HG03439 (cell line): ENCODE results near the gene SMPDL3B.
"Not testable (repeated sequence)": the region's sequence is repeated elsewhere in the genome, so short reads cannot be mapped to it uniquely, and the experiment has no call there.

Experiments used
- ATAC-seq: cut with Tn5 transposase; IDR thresholded peaks from one replicate; pipeline ENCODE4 v1.9.1; 2021; ENCODE audit warnings: mild to moderate bottlenecking, moderate library complexity; ENCODE audit not compliant: unreplicated experiment

The SMPDL3B gene

DNA sequence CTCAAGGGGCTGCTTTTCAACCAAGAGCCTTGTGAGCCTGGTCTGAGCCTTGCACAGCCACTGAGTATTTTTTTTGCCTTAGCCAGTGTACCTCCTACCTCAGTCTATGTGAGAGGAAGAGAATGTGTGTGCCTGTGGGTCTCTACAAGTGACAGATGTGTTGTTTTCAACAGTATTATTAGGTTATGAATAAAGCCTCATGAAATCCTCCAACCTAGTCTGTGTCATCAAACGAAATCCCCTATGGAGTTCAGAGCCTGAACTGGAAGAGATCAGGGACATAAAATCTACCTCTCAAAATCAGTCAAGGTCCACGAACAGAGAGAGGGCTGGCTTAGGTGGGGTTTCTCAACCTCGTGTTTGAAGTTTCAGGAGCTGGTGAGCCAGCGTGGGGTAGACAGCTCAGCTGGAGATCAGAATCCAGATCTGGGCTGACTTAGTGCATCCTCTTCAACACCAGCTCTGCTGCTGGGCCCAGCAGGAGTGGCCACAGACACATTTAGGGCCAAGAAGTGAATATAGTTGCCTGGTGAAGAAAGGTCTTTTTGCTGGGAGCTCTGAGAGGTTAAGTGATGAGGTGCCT lies 33.2 kb downstream of the SMPDL3B start:
- ATAC-seq = no peak

DNA sequence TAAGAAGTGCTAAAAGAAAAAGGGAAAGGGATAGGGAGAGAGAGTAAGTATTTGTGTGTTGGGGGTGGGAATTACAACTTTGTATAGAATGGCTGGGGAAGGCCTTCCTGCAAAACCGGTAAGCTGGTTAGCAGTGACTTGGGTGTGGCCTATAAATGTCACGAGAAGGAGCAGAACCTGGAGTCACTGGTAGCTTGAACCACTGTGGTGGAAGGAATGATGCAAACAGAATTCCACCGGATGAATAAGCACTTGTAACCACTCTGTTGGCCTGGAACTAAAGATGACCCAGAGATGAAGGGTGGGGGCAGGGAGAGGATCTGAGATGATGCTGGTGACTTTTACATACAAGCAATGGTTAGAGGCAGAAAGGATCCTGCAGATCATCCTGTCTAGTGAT lies 33.9 kb downstream of the SMPDL3B start:
- ATAC-seq = no peak

DNA sequence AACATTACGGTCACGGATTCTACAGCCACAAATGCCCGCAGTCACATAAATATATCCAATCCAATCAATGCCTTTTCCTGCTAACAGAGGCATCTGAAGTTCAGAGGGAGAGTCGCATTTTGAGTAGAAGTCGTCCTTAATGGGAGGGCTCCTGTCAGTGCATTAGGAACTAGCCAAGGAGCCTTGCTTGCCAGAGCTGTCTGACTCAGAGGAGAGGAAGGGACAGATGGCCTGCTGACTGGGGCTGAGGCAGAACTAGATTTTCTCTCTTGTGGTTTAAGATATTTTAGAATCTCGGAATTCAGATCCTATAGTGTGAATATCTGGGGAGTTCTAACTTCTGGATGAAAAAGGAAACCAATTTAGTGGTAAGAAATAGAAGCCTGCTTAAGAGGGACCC lies 35.6 kb downstream of the SMPDL3B start:
- no peak for ATAC-seq

GRCh38 chr1:27971674-27972073 lies 36.9 kb downstream of the SMPDL3B start:
- no peak for ATAC-seq

DNA sequence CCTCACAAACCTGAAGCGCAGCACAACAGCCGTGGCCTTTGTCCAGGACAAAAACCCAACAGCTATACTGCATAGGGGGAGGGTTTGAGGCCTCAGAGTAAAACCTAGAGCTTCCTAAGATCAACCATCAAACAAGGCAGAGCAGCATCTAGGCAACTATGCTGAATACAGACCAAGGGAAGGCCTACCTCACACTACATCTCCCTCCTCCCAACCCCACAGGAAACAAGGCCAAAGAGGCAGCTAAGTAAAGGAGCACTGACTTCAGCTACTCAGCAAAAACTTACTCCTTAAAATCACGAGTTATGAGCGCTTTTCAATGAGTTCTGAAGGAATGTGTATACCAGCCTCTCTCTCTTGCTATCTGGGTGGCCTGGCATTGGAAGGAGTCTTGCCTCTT lies 37.3 kb downstream of the SMPDL3B start:
- no peak for ATAC-seq

DNA sequence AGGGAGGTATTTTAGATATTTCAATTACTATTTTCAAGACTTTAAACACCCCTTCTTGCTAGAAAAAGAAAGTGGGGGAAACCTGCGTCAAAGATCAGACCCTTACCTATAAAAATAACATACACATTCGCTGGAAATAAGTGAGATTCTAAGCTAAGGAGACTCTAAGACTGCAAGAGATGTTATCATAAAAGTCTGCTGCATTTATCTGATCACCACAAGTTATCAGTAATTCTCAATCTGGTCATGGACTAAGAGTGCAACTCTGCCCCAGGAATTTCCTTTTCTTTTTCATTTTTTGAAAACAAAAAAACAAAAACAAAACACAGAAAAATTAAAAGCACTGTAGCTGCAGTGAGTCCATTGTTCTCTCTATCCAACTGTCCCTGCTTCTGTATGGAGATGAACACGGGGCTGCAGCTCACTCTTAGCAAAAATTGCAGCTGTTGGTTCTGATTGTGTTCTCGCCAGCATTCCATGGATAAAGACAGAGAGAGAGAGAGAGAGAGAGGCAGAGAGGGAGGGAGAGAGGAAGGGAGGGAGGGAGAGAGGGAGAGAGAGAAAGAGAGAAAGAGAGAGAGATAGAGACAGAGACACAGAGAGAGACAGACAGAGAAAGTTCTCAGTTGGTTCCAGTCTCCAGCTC lies 39.1 kb downstream of the SMPDL3B start:
- no peak for ATAC-seq

DNA sequence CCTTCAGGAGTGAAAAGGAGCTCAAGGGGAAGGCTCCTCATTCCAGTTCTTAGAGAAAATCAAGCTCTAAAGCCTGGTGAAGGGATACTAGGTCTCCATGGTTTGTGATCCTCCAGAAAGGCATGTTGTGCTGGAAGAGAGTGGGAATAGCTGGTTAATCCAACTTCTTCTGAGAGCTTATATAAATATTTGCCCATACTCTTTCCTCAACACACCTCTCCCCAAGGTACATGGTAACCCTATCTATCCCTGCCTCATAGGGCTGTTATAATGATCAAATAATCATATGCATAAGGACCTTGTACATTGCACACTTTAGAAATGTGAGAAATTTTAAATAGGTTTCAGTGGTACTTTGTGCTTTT lies 39.6 kb downstream of the SMPDL3B start:
- no peak for ATAC-seq

DNA sequence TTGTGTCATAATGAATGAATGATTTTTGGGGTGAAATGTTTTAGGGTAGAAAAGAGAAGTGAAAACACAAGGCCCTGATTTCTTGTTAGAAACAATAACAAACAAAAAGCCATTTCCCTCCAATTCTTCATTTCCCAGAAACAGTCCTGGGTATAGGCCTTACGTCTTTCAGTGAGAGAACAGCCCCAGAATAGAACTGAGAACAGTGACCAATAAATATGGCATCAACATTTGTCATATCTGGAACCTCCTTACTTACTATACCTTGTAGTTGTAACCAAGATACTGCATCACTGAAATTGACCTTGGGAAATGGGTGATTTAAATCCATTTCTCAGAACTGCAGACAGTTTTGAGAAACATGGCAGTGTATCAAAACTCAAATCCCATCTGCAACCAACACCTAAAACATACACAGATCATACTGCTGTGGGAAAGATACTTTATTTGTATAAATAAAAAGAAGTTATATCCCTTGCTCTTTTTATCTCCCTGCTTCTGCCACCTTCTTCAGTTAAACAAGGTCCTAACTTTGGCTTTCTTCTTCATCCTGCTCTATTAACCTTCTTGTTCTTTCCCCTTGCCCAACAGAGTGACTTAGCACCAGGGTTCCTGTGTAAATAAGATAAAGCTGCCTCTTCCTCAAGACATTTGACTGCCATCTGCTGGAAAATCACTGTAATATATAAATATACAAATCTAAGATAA lies 44.5 kb downstream of the SMPDL3B start:
- no peak for ATAC-seq

GRCh38 chr1:27979859-27980201 lies 45.0 kb downstream of the SMPDL3B start:
- ATAC-seq = no peak

DNA sequence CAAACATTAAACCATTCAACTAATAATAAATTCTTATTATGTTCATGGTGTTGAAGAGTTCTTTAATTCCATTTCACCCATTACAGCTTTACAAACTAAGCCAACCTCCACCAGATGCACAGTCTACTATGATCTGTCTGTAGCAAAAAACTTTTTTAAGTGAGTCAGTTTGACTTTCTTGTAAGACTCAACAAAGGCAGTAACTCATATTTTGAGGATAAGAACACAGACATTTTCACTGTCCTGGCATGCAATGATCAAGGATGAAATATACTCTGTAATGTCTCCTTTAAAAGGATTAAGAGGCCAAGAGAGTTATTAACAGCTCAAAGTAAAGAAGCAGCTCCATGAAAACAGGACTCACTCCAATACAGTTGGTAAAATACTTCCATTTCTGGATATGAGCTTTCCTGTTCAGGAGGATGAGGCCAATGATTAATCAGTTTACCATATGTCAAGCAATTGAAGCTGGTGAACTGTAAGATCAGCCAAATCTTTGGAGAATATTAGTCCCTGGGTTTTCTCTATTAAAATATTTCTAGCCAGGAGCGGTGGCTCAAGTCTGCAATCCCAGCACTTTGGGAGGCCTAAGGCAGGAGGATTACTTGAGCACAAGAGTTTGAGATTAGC lies 45.5 kb downstream of the SMPDL3B start:
- ATAC-seq = no peak

DNA sequence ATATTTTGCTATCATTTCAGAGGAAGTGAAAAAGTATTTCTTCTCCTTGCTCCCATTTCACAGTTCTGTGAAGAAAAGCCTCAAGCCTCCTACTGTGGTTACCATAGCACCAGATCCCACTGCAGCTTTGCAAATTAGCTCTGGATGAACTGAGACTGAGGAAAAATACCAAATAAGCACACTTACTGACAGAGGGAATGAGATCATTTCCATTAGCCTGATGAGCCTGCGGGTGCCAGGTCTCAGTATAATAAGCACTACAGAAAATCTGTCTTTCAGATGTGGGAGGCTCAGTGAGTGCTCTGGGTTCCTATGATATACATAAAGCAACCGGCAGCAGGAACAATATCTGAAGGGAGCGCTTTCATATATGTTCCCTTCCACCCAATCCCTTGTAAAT lies 46.3 kb downstream of the SMPDL3B start:
- ATAC-seq = no peak

- ATAC-seq = no peak
Measured at GRCh38 chr1:27990920-27991537, 56.2 kb downstream of the SMPDL3B start.

GRCh38 chr1:27992276-27992675 lies 57.5 kb downstream of the SMPDL3B start:
- ATAC-seq = no peak

- ATAC-seq = no peak
Measured at GRCh38 chr1:27993241-27993640, 58.4 kb downstream of the SMPDL3B start.

DNA sequence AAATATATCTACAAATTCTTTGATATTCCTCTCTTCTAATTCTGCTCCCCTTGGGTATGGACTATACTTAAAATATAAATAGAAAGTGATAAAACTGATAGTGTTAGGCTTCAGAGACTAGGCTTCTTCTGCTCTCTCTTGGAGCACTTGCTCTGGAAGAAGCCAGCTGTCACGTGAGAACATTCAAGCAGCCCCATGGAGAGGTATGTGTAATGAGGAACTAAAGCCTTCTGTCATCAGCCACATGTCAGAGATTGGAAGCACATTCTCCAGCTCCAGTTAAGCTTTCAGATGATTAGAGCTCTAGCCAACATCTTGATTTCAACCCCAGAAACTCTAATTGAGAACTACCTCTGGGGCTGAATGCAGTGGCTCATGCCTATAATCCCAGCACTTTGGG lies 59.3 kb downstream of the SMPDL3B start:
- ATAC-seq = no peak

- ATAC-seq = not testable (repeated sequence)
Measured at GRCh38 chr1:27994526-27994925, 59.7 kb downstream of the SMPDL3B start.

DNA sequence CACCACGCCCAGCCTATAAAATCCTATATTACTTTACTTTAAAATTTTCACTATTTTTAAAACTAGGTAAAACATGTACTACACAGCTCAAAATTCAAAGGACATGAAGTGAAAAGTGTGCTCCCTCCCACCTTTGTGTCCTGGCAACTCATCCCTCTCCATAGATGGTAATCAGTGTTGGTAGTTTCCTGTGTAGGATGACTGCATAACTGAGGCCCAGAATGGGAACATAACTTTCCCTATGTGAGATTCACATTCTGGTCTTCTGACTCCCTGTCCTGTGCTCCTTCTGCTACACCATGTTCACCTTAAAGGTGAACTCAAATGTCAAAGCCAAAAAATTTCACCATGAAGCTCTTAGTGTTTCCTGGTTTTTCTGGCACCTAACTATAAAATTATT lies 64.3 kb downstream of the SMPDL3B start:
- no peak for ATAC-seq

- ATAC-seq = no peak
Measured at GRCh38 chr1:28002600-28002999, 67.8 kb downstream of the SMPDL3B start.

GRCh38 chr1:28003117-28003516 lies 68.3 kb downstream of the SMPDL3B start:
- ATAC-seq = not testable (repeated sequence)
